ENCODE data around the gene SLC35G3. TPM values are rescaled to one million over a fixed set of nuclear protein-coding genes. Genes with fewer than 3 reads are reported as not detected.
A peak's percentile ranks its signal among the peaks of the same experiment; 100 is the strongest.
"Not testable (repeated sequence)": the region's sequence is repeated elsewhere in the genome, so short reads cannot be mapped to it uniquely, and the experiment has no call there.

SLC35G3 gene
- total RNA-seq, 6 experiments from 2014 or later: not detected

GRCh38 chr17:35174835-35175334 is 19.3 kb downstream of the SLC35G3 start:
- no peak overlapping the region for H3K27ac Mint-ChIP-seq
- no peak overlapping the region for H3K4me3 Mint-ChIP-seq
- TF ChIP-seq CTCF (IDR thresholded peaks at IDR 0.05): no peak
- H3K36me3 Mint-ChIP-seq (ENCODE audit: low read depth): no peaks in the 10 kb centered on the region
- H3K9me3 Mint-ChIP-seq: no peaks in the 10 kb centered on the region
- H3K4me1 Mint-ChIP-seq (ENCODE audit: low read depth): peaks cover 6% of the 10 kb centered on the region
- peaks cover 28% of the 10 kb centered on the region for H3K27me3 Mint-ChIP-seq (ENCODE audit: insufficient read depth)
- no peak for DNase-seq

GRCh38 chr17:35172321-35172720 is 21.9 kb downstream of the SLC35G3 start:
- not testable (repeated sequence) for H3K9me3 Mint-ChIP-seq; H3K36me3 Mint-ChIP-seq (ENCODE audit: low read depth); DNase-seq; H3K4me3 Mint-ChIP-seq; H3K27ac Mint-ChIP-seq
- peaks cover 15% of the 10 kb centered on the region for H3K4me1 Mint-ChIP-seq (ENCODE audit: low read depth)
- peaks cover 24% of the 10 kb centered on the region for H3K27me3 Mint-ChIP-seq (ENCODE audit: insufficient read depth)

- Mint-ChIP-seq H3K27me3 (ENCODE audit: insufficient read depth) (peaks cover 24% of the 10 kb centered on the region), H3K36me3 (ENCODE audit: low read depth) (no peaks in the 10 kb centered on the region), H3K9me3 (no peaks in the 10 kb centered on the region), H3K4me1 (ENCODE audit: low read depth) (peaks cover 18% of the 10 kb centered on the region), H3K4me3 (no peak overlapping the region), H3K27ac (no peak overlapping the region)
- no peak for TF ChIP-seq CTCF (IDR thresholded peaks at IDR 0.05)
- DNase-seq: no peak
These were observed 22.4 kb downstream of the SLC35G3 start for GRCh38 chr17:35171834-35172233.

- peak; percentile 45 for DNase-seq
- peak; percentile 75 for TF ChIP-seq CTCF (IDR thresholded peaks at IDR 0.05)
These were observed 23.0 kb downstream of the SLC35G3 start for GRCh38 chr17:35170968-35171771.

GRCh38 chr17:35169835-35170363 is 24.3 kb downstream of the SLC35G3 start:
- H3K27me3 Mint-ChIP-seq (ENCODE audit: insufficient read depth): peaks cover 11% of the 10 kb centered on the region
- no peak overlapping the region for H3K4me3 Mint-ChIP-seq
- H3K27ac Mint-ChIP-seq: no peak overlapping the region
- H3K9me3 Mint-ChIP-seq: no peaks in the 10 kb centered on the region
- no peak for DNase-seq
- H3K4me1 Mint-ChIP-seq (ENCODE audit: low read depth): peaks cover 18% of the 10 kb centered on the region
- TF ChIP-seq CTCF (IDR thresholded peaks at IDR 0.05): no peak
- H3K36me3 Mint-ChIP-seq (ENCODE audit: low read depth): no peaks in the 10 kb centered on the region

More at GRCh38 chr17:35170968-35171771, 23.0 kb downstream of the SLC35G3 start:
- no peaks in the 10 kb centered on the region for H3K36me3 Mint-ChIP-seq (ENCODE audit: low read depth)
- no peak overlapping the region for H3K27ac Mint-ChIP-seq
- H3K4me3 Mint-ChIP-seq: no peak overlapping the region
- peaks cover 19% of the 10 kb centered on the region for H3K27me3 Mint-ChIP-seq (ENCODE audit: insufficient read depth)
- H3K4me1 Mint-ChIP-seq (ENCODE audit: low read depth): peaks cover 18% of the 10 kb centered on the region
- H3K9me3 Mint-ChIP-seq: no peaks in the 10 kb centered on the region

- H3K36me3 Mint-ChIP-seq (ENCODE audit: low read depth): no peaks in the 10 kb centered on the region
- H3K27me3 Mint-ChIP-seq (ENCODE audit: insufficient read depth): peaks cover 9% of the 10 kb centered on the region
- no peaks in the 10 kb centered on the region for H3K9me3 Mint-ChIP-seq
- no peak for TF ChIP-seq CTCF (IDR thresholded peaks at IDR 0.05)
- peaks cover 18% of the 10 kb centered on the region for H3K4me1 Mint-ChIP-seq (ENCODE audit: low read depth)
- H3K4me3 Mint-ChIP-seq: no peak overlapping the region
- H3K27ac Mint-ChIP-seq: no peak overlapping the region
- DNase-seq: peak; percentile 56
These were observed 26.5 kb downstream of the SLC35G3 start for GRCh38 chr17:35167666-35168065.
